GM23338 (cell line): Measurements from ENCODE around the gene ROR1. TPM values are rescaled to one million over a fixed set of nuclear protein-coding genes. Genes with fewer than 3 reads are reported as not detected.

ENCODE experiments used
- ATAC-seq: fragments of 200-7000 bp; cut with Tn5 transposase; 3 replicates; pipeline ENCODE4 v1.9.1; 2020
- DNase-seq: peaks from one replicate; pipeline ENCODE4 v3.0.0-alpha.2; 2015; ENCODE audit warnings: low spot score
- H2AFZ ChIP-seq: fragments of 200-600 bp; sonication (generic); 2 replicates; pipeline ENCODE4 v1.8.0; 2016; ENCODE audit warnings: antibody characterized with exemption, mild to moderate bottlenecking, moderate library complexity
- H3F3A ChIP-seq: fragments of 200-600 bp; sonication (generic); replicated peaks from 2 replicates; pipeline ENCODE4 v1.8.0; 2017; ENCODE audit warnings: antibody characterized with exemption, mixed run types, low read depth
- H3K27ac ChIP-seq: fragments of 200-600 bp; sonication (generic); 2 replicates; pipeline ENCODE4 v1.6.1; 2016; ENCODE audit warnings: low read depth
- H3K27me3 ChIP-seq: fragments of 200-600 bp; sonication (generic); 2 replicates; pipeline ENCODE4 v1.8.0; 2016; ENCODE audit warnings: mild to moderate bottlenecking, mixed run types, moderate library complexity; ENCODE audit not compliant: insufficient read depth
- H3K36me3 ChIP-seq: fragments of 200-600 bp; sonication (generic); 2 replicates; pipeline ENCODE4 v1.8.0; 2016; ENCODE audit warnings: mild to moderate bottlenecking; ENCODE audit not compliant: insufficient read depth
- H3K4me1 ChIP-seq: fragments of 200-600 bp; sonication (generic); 2 replicates; pipeline ENCODE4 v1.8.0; 2016; ENCODE audit warnings: mild to moderate bottlenecking, moderate library complexity; ENCODE audit not compliant: insufficient read depth
- H3K4me2 ChIP-seq: fragments of 200-600 bp; sonication (generic); 2 replicates; pipeline ENCODE4 v1.7.1; 2017; ENCODE audit warnings: mixed run types
- H3K4me3 ChIP-seq: fragments of 200-600 bp; sonication (generic); 2 replicates; pipeline ENCODE4 v1.6.1; 2016; ENCODE audit warnings: mixed run types
- H3K79me2 ChIP-seq: fragments of 200-600 bp; sonication (generic); replicated peaks from 2 replicates; pipeline ENCODE4 v1.8.0; 2017; ENCODE audit warnings: mild to moderate bottlenecking; ENCODE audit not compliant: insufficient read depth
- H3K9me2 ChIP-seq: fragments of 200-600 bp; sonication (generic); 2 replicates; pipeline ENCODE4 v1.8.0; 2017; ENCODE audit not compliant: insufficient read depth
- H4K20me1 ChIP-seq: fragments of 200-600 bp; sonication (generic); replicated peaks from 2 replicates; pipeline ENCODE4 v1.8.0; 2017; ENCODE audit warnings: mild to moderate bottlenecking; ENCODE audit not compliant: insufficient read depth
- H3K27ac Mint-ChIP-seq: 2 replicates; pipeline ENCODE4 v1.8.0; 2020; ENCODE audit warnings: inconsistent platforms, mild to moderate bottlenecking, moderate library complexity, mixed read lengths
- H3K27me3 Mint-ChIP-seq: 3 replicates; pipeline ENCODE4 v1.8.0; 2022; ENCODE audit warnings: low read depth, mild to moderate bottlenecking, moderate library complexity, mixed read lengths, inconsistent platforms; ENCODE audit not compliant: insufficient read depth, poor library complexity
- H3K36me3 Mint-ChIP-seq: 3 replicates; pipeline ENCODE4 v1.8.0; 2021; ENCODE audit warnings: low read depth, mild to moderate bottlenecking, inconsistent platforms, moderate library complexity, mixed read lengths
- H3K4me1 Mint-ChIP-seq: 3 replicates; pipeline ENCODE4 v1.8.0; 2020; ENCODE audit warnings: mild to moderate bottlenecking, inconsistent platforms, mixed read lengths
- H3K4me3 Mint-ChIP-seq: 3 replicates; pipeline ENCODE4 v1.8.0; 2021; ENCODE audit warnings: moderate library complexity, mild to moderate bottlenecking, inconsistent platforms, mixed read lengths
- H3K9me3 Mint-ChIP-seq: 3 replicates; pipeline ENCODE4 v1.8.0; 2020; ENCODE audit warnings: moderate library complexity, mild to moderate bottlenecking, inconsistent platforms, mixed read lengths
- CREB1 ChIP-seq: fragments of 250-450 bp; sonication (Bioruptor Pico); IDR thresholded peaks from 2 replicates; pipeline ENCODE4 v1.5.0; 2020; ENCODE audit warnings: low read depth, mild to moderate bottlenecking, moderate library complexity
- CTCF ChIP-seq, 2 experiments: fragments of 200-600 bp in 1 of 2; sonication (generic) in 1 of 2; conservative IDR thresholded peaks; 2 replicates each; pipeline versions ENCODE4 v1.5.1 to v1.6.1; 2016 to 2017; ENCODE audit warnings: antibody characterized with exemption in 2 of 2, low read depth in 2 of 2, mild to moderate bottlenecking in 2 of 2, moderate library complexity in 1 of 2
- ETS1 ChIP-seq: IDR thresholded peaks from 2 replicates; pipeline ENCODE4 v1.6.1; 2016; ENCODE audit warnings: antibody characterized with exemption
- EZH2 ChIP-seq: fragments of 200-600 bp; sonication (generic); IDR thresholded peaks from one replicate; pipeline ENCODE4 v1.8.0; 2017; ENCODE audit warnings: antibody characterized with exemption, mild to moderate bottlenecking, low read depth; ENCODE audit not compliant: unreplicated experiment
- JUNB ChIP-seq: IDR thresholded peaks from one replicate; pipeline ENCODE4 v1.6.1; 2016; ENCODE audit warnings: antibody characterized with exemption; ENCODE audit not compliant: unreplicated experiment
- NANOG ChIP-seq: IDR thresholded peaks from 2 replicates; pipeline ENCODE4 v1.6.1; 2016; ENCODE audit warnings: antibody characterized with exemption, borderline replicate concordance
- REST ChIP-seq: IDR thresholded peaks from one replicate; pipeline ENCODE4 v1.6.1; 2018; ENCODE audit warnings: antibody characterized with exemption; ENCODE audit not compliant: unreplicated experiment
- ZNF114 ChIP-seq: fragments of 250-450 bp; sonication (Bioruptor Pico); IDR thresholded peaks from 2 replicates; pipeline ENCODE4 v1.5.0; 2020; ENCODE audit warnings: mild to moderate bottlenecking, moderate library complexity
- ZNF331 ChIP-seq: fragments of 250-450 bp; sonication (Bioruptor Pico); IDR thresholded peaks from 2 replicates; pipeline ENCODE4 v1.5.0; 2020; ENCODE audit warnings: low read depth, mild to moderate bottlenecking, moderate library complexity
- polyA plus RNA-seq: library from polyadenylated mRNA; unstranded; fragments of >200 nt; fragmentation: Nextera tagmentation; extraction: Ambion mirVana; gene quantifications from 2 replicates; pipeline ENCODE4 v1.2.1, GENCODE V29; 2016
- total RNA-seq: library from RNA; depleted of rRNA; stranded (reverse); fragments of >200 nt; shearing (Covaris generic); gene quantifications from 2 replicates; pipeline ENCODE4 v1.2.3, GENCODE V29; 2014

Gene ROR1
- total and polyA plus RNA-seq, 2 experiments from 2014 or later: 59.7 to 96.0 TPM

GRCh38 chr1:63871463-63871862, 97.6 kb downstream of the ROR1 start:
- ATAC-seq: no peak
- no peaks in the 10 kb centered on the region for H3K27me3 Mint-ChIP-seq
- Histone ChIP-seq H3K27me3 (no peaks in the 10 kb centered on the region), H3K79me2 (peaks cover 100% of the 10 kb centered on the region), H4K20me1 (peaks cover 27% of the 10 kb centered on the region), H3K9me2 (peaks cover 6% of the 10 kb centered on the region; the same call in 1 of the 2 replicates), H3K4me1 (peaks cover 50% of the 10 kb centered on the region), H3K4me3 (no peak overlapping the region), H3K27ac (no peak overlapping the region), H3K36me3 (no peaks in the 10 kb centered on the region), H3F3A (no peaks in the 10 kb centered on the region), H3K4me2 (peak overlapping the region; percentile 5; the same call in 1 of the 2 replicates), H2AFZ (no peak overlapping the region)
- H3K4me3 Mint-ChIP-seq: no peak overlapping the region
- no peak for TF ChIP-seq ZNF114 (CRISPR knock-in tag)
- peak in 1 of 2 experiments; percentile 18; a peak in 1 of 4 replicates for TF ChIP-seq CTCF (conservative IDR thresholded peaks at IDR 0.05; ENCODE audit: low read depth in 2 of 2)
- H3K36me3 Mint-ChIP-seq: no peaks in the 10 kb centered on the region; the same call in 2 of the 3 replicates
- no peaks in the 10 kb centered on the region for H3K9me3 Mint-ChIP-seq
- H3K27ac Mint-ChIP-seq: no peak overlapping the region
- DNase-seq: no peak
- peaks cover 75% of the 10 kb centered on the region for H3K4me1 Mint-ChIP-seq

GRCh38 chr1:63873751-63874150, 99.9 kb downstream of the ROR1 start:
- H3K36me3 Mint-ChIP-seq: no peaks in the 10 kb centered on the region; the same call in 2 of the 3 replicates
- Histone ChIP-seq H3K4me3 (no peak overlapping the region), H3K79me2 (peaks cover 100% of the 10 kb centered on the region), H3K36me3 (no peaks in the 10 kb centered on the region), H2AFZ (no peak overlapping the region), H3K4me2 (no peak overlapping the region), H4K20me1 (peaks cover 30% of the 10 kb centered on the region), H3F3A (no peaks in the 10 kb centered on the region), H3K27ac (no peak overlapping the region), H3K4me1 (peaks cover 49% of the 10 kb centered on the region), H3K9me2 (peaks cover 6% of the 10 kb centered on the region; the same call in 1 of the 2 replicates), H3K27me3 (no peaks in the 10 kb centered on the region)
- no peak overlapping the region; the same call in 1 of the 2 replicates for H3K27ac Mint-ChIP-seq
- no peak overlapping the region for H3K4me3 Mint-ChIP-seq
- H3K9me3 Mint-ChIP-seq: no peaks in the 10 kb centered on the region
- ATAC-seq (no peak; the same call in 2 of the 3 replicates), DNase-seq (no peak)
- H3K4me1 Mint-ChIP-seq: peaks cover 77% of the 10 kb centered on the region
- no peaks in the 10 kb centered on the region for H3K27me3 Mint-ChIP-seq
- TF ChIP-seq CREB1 (CRISPR knock-in tag): no peak
- no peak for TF ChIP-seq ZNF331
- TF ChIP-seq ZNF114 (CRISPR knock-in tag): no peak
- no peak for TF ChIP-seq CTCF (conservative IDR thresholded peaks at IDR 0.05; ENCODE audit: low read depth in 2 of 2)
- TF ChIP-seq REST: no peak
- no peak for TF ChIP-seq EZH2
- no peak for TF ChIP-seq JUNB
- no peak for TF ChIP-seq NANOG
- TF ChIP-seq ETS1: no peak
